ENCODE results near the gene STON1.

The STON1 gene

DNA sequence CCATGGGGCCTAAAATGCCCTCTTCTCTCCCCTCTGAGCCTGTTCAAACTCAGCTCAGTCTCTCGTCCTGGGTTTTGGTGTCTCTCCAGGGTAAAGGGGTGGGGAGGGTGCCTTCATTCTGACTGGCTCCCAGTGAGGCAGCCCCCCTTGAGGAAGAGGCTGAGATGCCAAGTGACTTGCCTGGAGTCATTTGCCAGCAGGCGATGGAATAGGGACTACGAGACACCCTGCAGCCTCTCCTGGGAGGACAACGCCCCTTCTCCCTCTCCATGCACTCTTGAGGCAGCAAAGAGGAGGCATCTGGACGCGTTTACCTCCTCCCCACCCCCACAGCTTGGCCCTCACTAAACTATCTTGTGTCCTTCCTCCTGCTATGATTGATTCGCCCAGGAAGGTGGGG, 760 bp upstream of the STON1 start:
- no peaks in the 10 kb centered on the region for H3K4me1 ChIP-seq (ENCODE audit: low read depth, poor library complexity, severe bottlenecking)
- H4K20me1 ChIP-seq (ENCODE audit: insufficient read depth), result no peaks in the 10 kb centered on the region
- H3K79me2 ChIP-seq (ENCODE audit: insufficient read depth, low read depth), result no peaks in the 10 kb centered on the region
- no peak overlapping the region for H3K4me3 ChIP-seq (IDR thresholded peaks at IDR 0.05; ENCODE audit: insufficient read depth, low read depth, low read length)
- H3K4me2 ChIP-seq, result no peak overlapping the region
- TF ChIP-seq, protein P1, sequence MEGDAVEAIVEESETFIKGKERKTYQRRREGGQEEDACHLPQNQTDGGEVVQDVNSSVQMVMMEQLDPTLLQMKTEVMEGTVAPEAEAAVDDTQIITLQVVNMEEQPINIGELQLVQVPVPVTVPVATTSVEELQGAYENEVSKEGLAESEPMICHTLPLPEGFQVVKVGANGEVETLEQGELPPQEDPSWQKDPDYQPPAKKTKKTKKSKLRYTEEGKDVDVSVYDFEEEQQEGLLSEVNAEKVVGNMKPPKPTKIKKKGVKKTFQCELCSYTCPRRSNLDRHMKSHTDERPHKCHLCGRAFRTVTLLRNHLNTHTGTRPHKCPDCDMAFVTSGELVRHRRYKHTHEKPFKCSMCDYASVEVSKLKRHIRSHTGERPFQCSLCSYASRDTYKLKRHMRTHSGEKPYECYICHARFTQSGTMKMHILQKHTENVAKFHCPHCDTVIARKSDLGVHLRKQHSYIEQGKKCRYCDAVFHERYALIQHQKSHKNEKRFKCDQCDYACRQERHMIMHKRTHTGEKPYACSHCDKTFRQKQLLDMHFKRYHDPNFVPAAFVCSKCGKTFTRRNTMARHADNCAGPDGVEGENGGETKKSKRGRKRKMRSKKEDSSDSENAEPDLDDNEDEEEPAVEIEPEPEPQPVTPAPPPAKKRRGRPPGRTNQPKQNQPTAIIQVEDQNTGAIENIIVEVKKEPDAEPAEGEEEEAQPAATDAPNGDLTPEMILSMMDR (conservative IDR thresholded peaks at IDR 0.05; ENCODE audit: low read depth, low read length), result no peak
- H3K36me3 ChIP-seq (ENCODE audit: insufficient read depth), result no peaks in the 10 kb centered on the region
- H3K9ac ChIP-seq, result no peak overlapping the region
- H3K27me3 ChIP-seq (ENCODE audit: insufficient read depth, low read depth), result no peaks in the 10 kb centered on the region
- H2AFZ ChIP-seq (ENCODE audit: low read depth), result no peak overlapping the region
- no peak overlapping the region for H3K27ac ChIP-seq

DNA sequence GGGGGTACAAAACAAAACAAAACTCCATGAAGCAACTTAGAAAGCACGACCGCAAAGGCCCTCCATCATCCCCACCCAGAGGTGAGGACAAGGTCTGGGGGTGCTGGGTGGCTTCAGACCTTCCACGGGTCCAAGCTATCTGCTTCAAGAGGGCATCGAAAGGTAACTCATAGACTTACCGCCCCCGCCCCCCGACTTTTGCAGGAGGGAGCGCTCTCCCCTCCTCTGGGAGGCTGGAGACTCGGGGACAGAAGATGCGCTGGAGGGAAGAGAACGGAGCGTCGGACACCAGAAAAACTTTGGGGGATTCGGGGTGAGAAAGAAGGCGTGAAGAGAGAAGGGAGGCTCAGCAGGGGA, 300 bp upstream of the STON1 start:
- H3K9ac ChIP-seq, result no peak overlapping the region
- no peaks in the 10 kb centered on the region for H3K36me3 ChIP-seq (ENCODE audit: insufficient read depth)
- no peak overlapping the region for H3K4me2 ChIP-seq
- no peaks in the 10 kb centered on the region for H4K20me1 ChIP-seq (ENCODE audit: insufficient read depth)
- H3K79me2 ChIP-seq (ENCODE audit: insufficient read depth, low read depth), result no peaks in the 10 kb centered on the region
- H3K4me1 ChIP-seq (ENCODE audit: low read depth, poor library complexity, severe bottlenecking), result no peaks in the 10 kb centered on the region
- H3K4me3 ChIP-seq (IDR thresholded peaks at IDR 0.05; ENCODE audit: insufficient read depth, low read depth, low read length), result no peak overlapping the region
- no peak overlapping the region for H3K27ac ChIP-seq
- H2AFZ ChIP-seq (ENCODE audit: low read depth), result no peak overlapping the region
- TF ChIP-seq, protein P1 (conservative IDR thresholded peaks at IDR 0.05; ENCODE audit: low read depth, low read length), result no peak
- H3K27me3 ChIP-seq (ENCODE audit: insufficient read depth, low read depth), result no peaks in the 10 kb centered on the region

DNA sequence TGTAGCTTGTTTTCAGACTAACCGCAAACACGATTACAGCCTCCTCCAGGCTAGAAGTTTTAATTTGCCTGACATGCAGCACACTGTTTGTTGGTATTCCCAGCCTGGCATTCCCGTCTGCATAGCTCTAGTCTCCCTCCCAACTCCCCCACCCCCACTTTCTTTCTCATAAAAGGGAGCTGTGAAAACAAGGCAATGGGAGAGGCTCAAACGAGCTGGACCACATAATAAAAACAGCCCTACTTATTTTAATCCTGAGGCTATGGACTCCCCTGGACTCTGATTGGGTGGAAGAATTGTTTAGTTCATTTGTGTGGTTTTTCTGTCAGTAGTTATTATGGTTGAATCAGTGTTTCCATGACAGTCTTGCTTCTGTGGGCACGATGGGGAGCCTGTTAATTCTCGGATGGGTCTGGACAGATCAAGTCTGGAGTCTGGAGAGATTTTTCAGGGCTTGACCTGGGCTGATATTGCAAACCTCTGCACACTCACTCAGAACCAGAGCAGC, 1.2 kb downstream of the STON1 start:
- H3K4me1 ChIP-seq (ENCODE audit: low read depth, poor library complexity, severe bottlenecking), result no peaks in the 10 kb centered on the region
- no peaks in the 10 kb centered on the region for H4K20me1 ChIP-seq (ENCODE audit: insufficient read depth)
- H3K27ac ChIP-seq, result no peak overlapping the region
- H3K27me3 ChIP-seq (ENCODE audit: insufficient read depth, low read depth), result no peaks in the 10 kb centered on the region
- TF ChIP-seq, protein P1 (conservative IDR thresholded peaks at IDR 0.05; ENCODE audit: low read depth, low read length), result no peak
- H3K79me2 ChIP-seq (ENCODE audit: insufficient read depth, low read depth), result no peaks in the 10 kb centered on the region
- no peak overlapping the region for H3K4me3 ChIP-seq (IDR thresholded peaks at IDR 0.05; ENCODE audit: insufficient read depth, low read depth, low read length)
- no peak overlapping the region for H3K9ac ChIP-seq
- no peak overlapping the region for H2AFZ ChIP-seq (ENCODE audit: low read depth)
- no peaks in the 10 kb centered on the region for H3K36me3 ChIP-seq (ENCODE audit: insufficient read depth)
- no peak overlapping the region for H3K4me2 ChIP-seq

DNA sequence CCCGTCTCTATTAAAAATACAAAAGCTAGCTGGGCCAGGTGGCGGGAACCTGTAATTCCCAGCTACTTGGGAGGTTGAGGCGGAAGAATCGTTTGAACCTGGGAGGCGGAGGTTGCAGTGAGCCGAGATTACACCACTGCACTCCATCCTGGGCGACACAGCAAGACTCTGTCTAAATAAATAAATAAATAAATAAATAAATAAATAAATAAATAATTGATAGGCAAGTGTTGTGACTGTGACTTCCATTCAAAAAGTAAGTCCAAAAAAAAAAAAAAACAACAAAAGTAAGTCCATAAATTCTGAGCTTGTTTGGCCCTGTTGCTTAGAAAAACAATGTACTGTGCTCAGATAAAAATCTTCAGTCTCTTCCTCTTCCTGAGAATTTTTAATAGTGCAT, 2.2 kb downstream of the STON1 start:
- H3K27ac ChIP-seq, result no peak overlapping the region
- H4K20me1 ChIP-seq (ENCODE audit: insufficient read depth), result no peaks in the 10 kb centered on the region
- no peaks in the 10 kb centered on the region for H3K4me1 ChIP-seq (ENCODE audit: low read depth, poor library complexity, severe bottlenecking)
- no peak overlapping the region for H3K4me3 ChIP-seq (IDR thresholded peaks at IDR 0.05; ENCODE audit: insufficient read depth, low read depth, low read length)
- H2AFZ ChIP-seq (ENCODE audit: low read depth), result no peak overlapping the region
- H3K36me3 ChIP-seq (ENCODE audit: insufficient read depth), result no peaks in the 10 kb centered on the region
- H3K4me2 ChIP-seq, result no peak overlapping the region
- H3K27me3 ChIP-seq (ENCODE audit: insufficient read depth, low read depth), result no peaks in the 10 kb centered on the region
- H3K79me2 ChIP-seq (ENCODE audit: insufficient read depth, low read depth), result no peaks in the 10 kb centered on the region
- TF ChIP-seq, protein P1 (conservative IDR thresholded peaks at IDR 0.05; ENCODE audit: low read depth, low read length), result no peak
- H3K9ac ChIP-seq, result no peak overlapping the region
